SJSA1 (cell line): ENCODE data around the gene PSMB10. TPM values are rescaled to one million over a fixed set of nuclear protein-coding genes. Genes with fewer than 3 reads are reported as not detected.

Experiments used
- DNase-seq, 2 experiments: peaks; one replicate each; pipeline ENCODE4 v3.0.0-alpha.2; 2015 to 2020; ENCODE audit warnings: low spot score in 2 of 2, low read depth in 1 of 2
- H3K27ac ChIP-seq: fragments of 250-450 bp; sonication (Bioruptor Pico); 2 replicates; pipeline ENCODE4 v1.5.1; 2020; ENCODE audit warnings: mild to moderate bottlenecking, moderate library complexity
- H3K27me3 ChIP-seq: fragments of 250-450 bp; sonication (Bioruptor Pico); replicated peaks from 2 replicates; pipeline ENCODE4 v1.5.1; 2020; ENCODE audit warnings: mild to moderate bottlenecking, moderate library complexity
- H3K36me3 ChIP-seq: fragments of 250-450 bp; sonication (Bioruptor Pico); 2 replicates; pipeline ENCODE4 v1.5.1; 2020; ENCODE audit warnings: mild to moderate bottlenecking
- H3K4me1 ChIP-seq: fragments of 250-450 bp; sonication (Bioruptor Pico); replicated peaks from 2 replicates; pipeline ENCODE4 v1.6.1; 2021; ENCODE audit warnings: mild to moderate bottlenecking
- H3K4me3 ChIP-seq: fragments of 250-450 bp; sonication (Bioruptor Pico); 2 replicates; pipeline ENCODE4 v1.5.1; 2020; ENCODE audit warnings: mild to moderate bottlenecking
- H3K9me3 ChIP-seq: fragments of 250-450 bp; sonication (Bioruptor Pico); replicated peaks from 2 replicates; pipeline ENCODE4 v1.5.1; 2020; ENCODE audit warnings: mild to moderate bottlenecking
- total RNA-seq: library from RNA; depleted of rRNA; stranded (reverse); fragments of >200 nt; shearing (Covaris generic); gene quantifications from 2 replicates; pipeline ENCODE4 v1.2.3, GENCODE V29; 2014

The PSMB10 gene
- total RNA-seq, 1 experiment from 2014 or later, result 50.1 TPM

DNA sequence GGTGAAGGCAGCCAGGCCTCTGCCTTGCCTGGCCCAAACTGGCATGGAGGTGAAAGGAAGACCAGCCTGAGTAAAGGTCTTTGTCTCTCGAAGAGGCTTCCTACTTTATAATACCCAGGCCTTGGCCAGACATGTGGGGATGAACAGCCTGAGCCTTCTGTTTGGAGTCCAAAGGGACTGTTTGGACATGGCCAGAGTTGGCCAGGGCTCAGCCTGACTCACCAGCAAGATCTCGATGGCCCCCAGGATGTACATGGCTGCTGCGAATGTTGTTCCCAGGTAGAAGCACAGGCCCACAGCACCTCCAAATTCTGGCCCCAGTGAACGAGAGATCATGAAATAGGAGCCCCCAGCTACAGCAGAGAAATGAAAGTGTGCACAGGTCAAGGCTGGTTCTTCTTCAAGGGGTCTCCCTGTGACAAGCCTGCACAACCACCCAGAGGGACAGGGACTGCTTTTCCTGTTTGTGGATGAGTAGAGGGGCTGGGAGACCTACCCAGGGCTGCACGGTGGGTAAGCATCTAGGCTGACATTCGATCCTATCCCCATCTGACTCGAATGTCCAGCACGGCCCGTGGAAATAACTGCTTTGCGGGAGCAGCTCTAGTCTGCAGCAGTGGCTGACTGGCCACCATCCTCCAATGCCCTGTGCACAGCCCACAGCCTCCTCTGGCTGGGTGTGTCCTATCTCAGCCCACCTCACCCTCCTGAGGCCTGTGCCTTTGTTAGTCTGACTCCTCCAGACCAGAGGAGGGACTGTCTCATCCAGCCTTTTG is 18.0 kb upstream of the PSMB10 start:
- no peak overlapping the region for H3K4me3 ChIP-seq
- peaks cover 11% of the 10 kb centered on the region for H3K4me1 ChIP-seq
- H3K27me3 ChIP-seq, result no peaks in the 10 kb centered on the region
- H3K9me3 ChIP-seq, result no peaks in the 10 kb centered on the region
- H3K36me3 ChIP-seq, result peaks cover 97% of the 10 kb centered on the region
- DNase-seq, result no peak
- no peak overlapping the region for H3K27ac ChIP-seq

DNA sequence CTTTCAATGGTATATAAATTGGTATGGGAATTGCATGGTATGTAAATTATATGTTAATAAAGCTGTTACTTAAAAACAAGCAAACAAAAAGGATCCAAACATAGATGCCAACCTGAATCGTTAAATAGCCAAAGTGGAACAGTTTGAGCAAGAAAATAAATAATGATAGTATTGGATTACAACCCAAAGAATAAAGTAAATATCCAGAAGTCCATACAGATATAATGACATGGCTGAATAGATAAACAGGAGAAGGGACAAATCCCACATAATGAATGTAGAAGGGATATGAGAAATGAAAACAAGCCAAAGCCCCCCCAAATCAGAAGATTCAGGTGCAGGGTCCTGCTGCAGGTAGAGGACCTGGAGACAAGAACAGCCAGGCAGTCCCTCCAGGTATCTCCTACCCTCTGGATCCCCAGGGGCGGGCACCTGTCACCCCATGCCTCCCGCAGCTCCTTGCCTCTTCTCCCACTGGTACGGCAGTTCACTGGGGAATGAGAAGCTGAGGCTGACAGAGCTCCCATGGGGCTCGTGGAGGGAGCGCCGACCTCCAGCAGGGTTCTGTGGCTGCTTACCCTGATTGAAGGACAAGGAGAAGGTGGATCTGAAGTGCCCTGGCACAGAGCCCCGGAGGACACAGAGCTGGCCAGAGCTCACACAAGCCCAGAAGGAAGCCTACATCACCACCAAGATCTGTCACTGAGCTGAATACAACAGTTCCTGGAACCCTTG is 17.2 kb upstream of the PSMB10 start:
- peaks cover 3% of the 10 kb centered on the region for H3K4me1 ChIP-seq
- no peak overlapping the region for H3K27ac ChIP-seq
- DNase-seq, result no peak
- no peaks in the 10 kb centered on the region for H3K27me3 ChIP-seq
- no peaks in the 10 kb centered on the region for H3K9me3 ChIP-seq
- H3K36me3 ChIP-seq, result peaks cover 99% of the 10 kb centered on the region
- no peak overlapping the region for H3K4me3 ChIP-seq

DNA sequence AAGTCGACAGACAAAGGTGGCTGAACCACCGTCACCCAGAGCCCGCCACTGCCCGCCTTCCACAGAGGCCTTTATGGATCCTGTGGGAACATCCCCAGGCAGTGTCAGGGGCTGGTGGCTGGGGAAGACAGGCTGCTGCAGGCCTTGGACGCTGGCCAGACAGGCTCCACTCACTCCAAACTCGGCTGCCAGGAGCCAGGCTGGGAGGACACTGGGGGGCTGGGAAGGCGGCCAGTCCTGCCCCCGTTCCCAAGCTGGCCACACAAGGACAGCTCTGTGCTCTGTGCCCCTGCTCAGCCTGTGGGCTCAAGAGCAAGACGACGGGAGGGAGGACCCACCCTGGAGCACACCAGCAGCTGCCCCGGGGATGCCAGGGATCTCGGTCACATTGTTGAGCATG is 14.8 kb upstream of the PSMB10 start:
- Histone ChIP-seq H3K4me1 (no peaks in the 10 kb centered on the region), H3K27me3 (no peaks in the 10 kb centered on the region), H3K36me3 (peaks cover 100% of the 10 kb centered on the region), H3K9me3 (no peaks in the 10 kb centered on the region), H3K27ac (no peak overlapping the region), H3K4me3 (no peak overlapping the region)
- DNase-seq, result no peak

DNA sequence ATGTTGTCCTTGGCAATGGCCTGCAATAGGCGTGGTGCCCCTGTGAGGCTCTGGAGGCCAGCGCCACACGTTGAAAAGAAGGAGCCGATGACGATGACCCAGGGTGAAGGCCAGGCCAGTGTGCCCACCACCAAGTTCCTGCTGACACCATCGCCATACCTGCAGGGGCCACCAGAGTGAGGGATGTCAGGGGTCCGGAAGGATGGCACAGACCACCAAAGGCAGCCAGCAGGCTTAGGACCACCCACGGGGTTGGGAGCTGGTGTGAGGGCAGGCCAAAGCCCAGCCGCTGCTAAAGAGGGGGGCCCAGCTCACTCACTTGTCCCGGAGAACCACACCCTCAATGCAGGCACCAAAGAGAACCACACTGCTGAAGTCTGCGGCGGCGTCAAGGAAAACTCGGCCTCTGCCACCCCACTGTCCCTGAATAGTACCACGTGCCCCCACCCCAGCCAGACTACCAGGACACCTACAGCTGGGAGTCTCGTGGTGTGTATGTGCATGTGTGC is 13.7 kb upstream of the PSMB10 start:
- Histone ChIP-seq H3K9me3 (no peaks in the 10 kb centered on the region), H3K36me3 (peaks cover 100% of the 10 kb centered on the region), H3K27me3 (no peaks in the 10 kb centered on the region), H3K4me3 (no peak overlapping the region), H3K4me1 (no peaks in the 10 kb centered on the region), H3K27ac (no peak overlapping the region)
- no peak for DNase-seq

DNA sequence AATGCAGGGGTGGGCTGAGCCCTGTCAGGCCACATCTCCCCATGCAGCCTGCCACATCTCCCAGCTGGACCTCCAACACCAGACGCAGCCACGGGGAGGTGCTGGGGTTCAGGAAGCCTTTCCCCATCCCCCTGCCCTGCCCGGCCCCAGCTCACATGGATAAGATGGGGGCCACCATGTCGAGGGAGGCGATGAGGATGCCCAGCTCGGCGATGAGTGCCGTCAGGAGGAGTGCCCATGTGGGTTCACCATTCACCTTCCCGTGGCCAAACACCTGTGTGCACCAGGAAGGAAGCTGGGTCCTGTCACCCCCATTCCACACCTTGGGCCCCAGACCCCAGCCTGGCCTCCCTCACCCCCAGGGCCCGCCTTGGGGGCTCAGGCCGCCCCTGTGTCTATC is 13.0 kb upstream of the PSMB10 start:
- no peaks in the 10 kb centered on the region for H3K27me3 ChIP-seq
- DNase-seq, result no peak
- peaks cover 100% of the 10 kb centered on the region for H3K36me3 ChIP-seq
- H3K4me1 ChIP-seq, result no peaks in the 10 kb centered on the region
- no peaks in the 10 kb centered on the region for H3K9me3 ChIP-seq
- no peak overlapping the region for H3K4me3 ChIP-seq
- H3K27ac ChIP-seq, result no peak overlapping the region

DNA sequence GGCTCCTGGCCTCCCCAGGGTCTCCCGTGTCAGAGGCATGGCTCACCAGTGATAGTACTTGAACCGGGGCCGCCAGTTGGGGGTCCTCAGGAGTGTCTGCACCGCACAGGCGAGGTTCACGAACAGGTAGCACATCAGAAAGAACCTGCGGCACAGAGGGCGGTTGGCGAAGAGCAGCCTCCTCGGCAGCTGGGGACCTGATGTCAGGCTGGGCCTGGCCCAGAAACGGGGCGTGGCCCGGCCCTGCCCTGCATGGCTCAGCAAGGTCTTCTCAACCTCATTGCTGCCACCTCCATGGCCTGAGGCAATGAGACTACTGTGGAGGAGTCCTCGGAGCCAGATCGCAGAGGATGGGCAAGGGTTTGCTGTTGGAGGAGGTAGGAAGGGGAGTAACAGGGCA is 11.4 kb upstream of the PSMB10 start:
- H3K27me3 ChIP-seq, result no peaks in the 10 kb centered on the region
- DNase-seq, result no peak
- no peaks in the 10 kb centered on the region for H3K9me3 ChIP-seq
- H3K4me3 ChIP-seq, result no peak overlapping the region
- H3K4me1 ChIP-seq, result no peaks in the 10 kb centered on the region
- no peak overlapping the region for H3K27ac ChIP-seq
- peaks cover 100% of the 10 kb centered on the region for H3K36me3 ChIP-seq

DNA sequence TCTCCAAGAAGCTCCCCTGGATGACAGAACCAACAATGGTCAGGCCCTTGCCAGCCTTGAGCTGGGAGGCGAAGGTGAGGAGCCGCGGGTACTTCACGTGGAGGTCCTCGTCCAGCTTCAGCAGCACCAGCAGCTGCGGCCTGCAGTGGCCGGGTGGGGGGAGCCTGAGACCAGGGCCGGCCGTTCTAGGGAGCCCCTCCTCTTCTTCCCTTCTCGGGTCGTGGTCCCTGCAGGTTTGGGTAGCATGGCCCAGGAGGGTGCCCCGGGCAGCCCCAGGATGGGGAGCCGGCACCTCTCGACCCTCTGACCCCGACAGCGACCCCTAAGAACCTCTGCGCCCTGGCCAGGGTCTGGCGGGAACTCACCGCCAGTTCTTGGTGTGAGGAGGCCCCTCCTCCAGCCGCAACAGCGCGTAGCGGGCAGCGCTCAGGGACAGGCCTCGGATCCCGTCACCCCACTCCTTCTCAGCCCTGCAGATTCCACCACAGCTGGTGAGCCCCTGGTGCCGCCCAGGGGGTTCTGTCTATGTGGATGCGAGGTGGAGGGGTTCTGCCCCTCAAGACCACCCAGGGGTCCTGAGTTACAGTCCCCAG is 10.4 kb upstream of the PSMB10 start:
- no peak for DNase-seq
- Histone ChIP-seq H3K36me3 (peaks cover 100% of the 10 kb centered on the region), H3K4me3 (no peak overlapping the region), H3K9me3 (no peaks in the 10 kb centered on the region), H3K27me3 (no peaks in the 10 kb centered on the region), H3K27ac (no peak overlapping the region), H3K4me1 (no peaks in the 10 kb centered on the region)

DNA sequence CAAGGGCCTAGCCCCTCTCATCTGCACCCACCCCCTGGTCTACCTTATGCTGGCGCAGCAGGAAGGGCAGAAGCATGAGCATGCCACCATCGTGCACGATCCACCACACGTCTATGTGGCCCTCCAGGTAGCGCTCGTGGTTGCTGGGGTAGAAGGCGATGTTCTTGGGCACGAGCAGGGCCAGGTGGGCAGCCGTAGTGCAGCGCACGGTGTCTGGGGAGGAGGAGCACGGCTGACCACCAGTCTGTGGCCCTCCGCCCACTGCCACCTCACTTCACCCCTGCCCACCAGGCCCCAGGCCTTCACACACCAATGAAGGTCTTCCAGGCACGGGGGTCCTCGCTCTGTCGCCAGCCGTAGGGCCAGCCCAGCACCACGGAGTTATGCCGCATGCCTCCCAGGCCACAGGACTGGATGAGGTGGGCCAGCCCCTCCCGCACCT is 9.5 kb upstream of the PSMB10 start:
- no peaks in the 10 kb centered on the region for H3K27me3 ChIP-seq
- peaks cover 100% of the 10 kb centered on the region for H3K36me3 ChIP-seq
- no peak overlapping the region for H3K4me3 ChIP-seq
- DNase-seq, result no peak
- no peaks in the 10 kb centered on the region for H3K9me3 ChIP-seq
- H3K4me1 ChIP-seq, result no peaks in the 10 kb centered on the region
- H3K27ac ChIP-seq, result no peak overlapping the region

DNA sequence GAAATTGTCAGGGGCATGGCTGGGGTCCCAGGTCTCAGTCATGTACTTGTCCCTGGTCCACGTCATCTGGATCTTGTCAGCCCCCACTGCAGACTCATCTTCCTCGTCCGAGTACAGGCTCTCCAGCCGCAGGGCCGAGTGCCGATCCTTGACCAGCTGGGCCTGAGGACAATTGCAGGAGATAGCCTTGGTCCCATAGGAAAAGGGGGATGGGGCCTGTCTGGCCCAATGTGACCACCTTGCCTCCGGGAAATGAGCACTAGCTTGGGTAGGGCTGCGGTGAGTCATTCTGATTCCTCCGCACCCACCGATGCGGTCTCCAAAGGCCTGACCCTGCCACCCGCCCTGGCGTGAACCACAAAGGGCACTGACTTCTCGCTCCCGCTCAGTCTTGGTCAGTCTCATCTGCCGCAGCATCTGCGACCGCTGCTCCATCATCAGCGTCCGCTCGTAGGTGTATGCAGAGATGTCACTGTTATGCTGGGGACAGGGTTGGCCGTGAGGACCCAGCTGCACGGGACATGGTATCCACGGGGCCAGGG is 8.8 kb upstream of the PSMB10 start:
- Histone ChIP-seq H3K27me3 (no peaks in the 10 kb centered on the region), H3K36me3 (peaks cover 100% of the 10 kb centered on the region), H3K4me3 (no peak overlapping the region), H3K27ac (no peak overlapping the region), H3K9me3 (no peaks in the 10 kb centered on the region), H3K4me1 (no peaks in the 10 kb centered on the region)
- DNase-seq, result no peak

DNA sequence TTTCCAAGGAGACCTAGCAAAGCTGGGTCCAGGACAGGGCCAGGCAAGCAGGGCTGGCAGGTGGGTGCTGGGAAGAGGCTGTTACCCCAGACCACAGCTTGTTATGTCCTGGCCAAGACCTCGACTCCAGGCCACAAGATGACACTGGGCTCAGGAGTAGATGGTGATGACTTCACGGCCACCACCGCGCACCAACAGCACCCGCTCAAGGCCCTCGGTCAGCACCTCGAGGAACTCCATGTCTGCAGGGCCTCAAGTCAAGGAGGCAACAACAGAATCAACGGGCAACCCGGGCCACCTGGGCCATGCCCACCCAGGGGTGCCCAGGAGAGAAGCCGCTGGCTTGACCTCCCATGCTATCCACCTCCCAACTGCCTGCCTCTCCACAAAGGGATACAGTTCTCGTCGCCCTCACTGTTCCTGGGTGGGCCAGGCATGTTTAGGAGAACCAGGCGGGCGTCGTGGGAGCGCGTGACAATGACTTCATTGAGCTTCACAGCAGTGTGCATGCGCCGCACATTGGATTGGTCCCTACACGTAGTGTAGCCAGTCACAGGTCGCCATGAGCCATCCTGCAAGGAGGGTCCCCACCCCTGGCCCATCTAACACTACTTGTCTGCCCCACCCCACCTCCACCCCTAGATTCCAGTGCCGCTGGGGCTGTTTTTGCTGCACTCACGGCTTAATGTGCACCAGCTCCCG is 8.2 kb upstream of the PSMB10 start:
- Histone ChIP-seq H3K4me3 (no peak overlapping the region), H3K36me3 (peaks cover 100% of the 10 kb centered on the region), H3K27me3 (no peaks in the 10 kb centered on the region), H3K4me1 (no peaks in the 10 kb centered on the region), H3K27ac (no peak overlapping the region), H3K9me3 (no peaks in the 10 kb centered on the region)
- no peak for DNase-seq

DNA sequence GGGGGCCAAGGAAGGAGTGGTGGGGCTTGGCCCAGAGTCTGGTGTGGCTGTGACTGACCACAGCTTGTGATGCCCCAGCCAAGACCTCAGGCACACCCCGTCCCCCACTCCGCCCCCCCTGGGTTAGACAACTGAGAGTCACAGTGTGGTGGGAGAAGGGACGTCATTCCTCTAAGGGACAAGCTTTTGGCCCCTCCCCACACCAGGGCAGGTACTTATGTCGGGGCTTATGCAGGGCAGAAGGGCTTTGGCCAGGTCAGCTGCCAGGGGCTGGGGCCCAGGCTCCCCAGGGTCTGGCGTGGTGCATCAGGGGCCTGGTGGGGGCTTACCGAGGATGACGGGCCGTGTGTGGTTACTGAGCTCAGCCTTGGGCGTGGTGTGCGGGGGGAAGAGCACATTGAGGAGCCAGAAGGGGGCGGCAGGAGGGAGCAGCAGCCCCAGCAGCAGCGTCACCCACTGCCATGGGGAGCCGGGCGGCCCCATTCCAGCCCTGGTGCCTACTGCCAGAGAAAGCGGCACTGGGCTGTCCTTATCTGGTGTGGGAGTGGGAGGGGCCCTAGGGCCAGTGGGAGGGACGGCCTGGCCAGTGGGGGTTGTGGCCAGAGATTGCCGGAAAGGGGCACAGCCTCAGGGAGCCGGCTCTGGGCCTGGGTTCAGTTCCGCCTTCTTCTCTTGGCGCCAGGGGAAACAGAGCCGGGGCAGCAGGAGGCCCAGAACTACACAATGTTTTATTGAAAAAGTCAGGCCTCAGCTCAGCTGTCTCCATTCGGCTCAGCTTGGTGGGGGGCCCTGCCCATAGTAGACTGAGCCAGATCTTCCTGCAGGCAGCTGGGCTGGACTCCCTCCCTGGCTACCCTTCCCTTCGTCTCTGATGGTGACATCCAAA is 7.2 kb upstream of the PSMB10 start, which contains the start of gene LCAT:
Gene LCAT (minus strand): TSS at position 502 of the 886 bp plus-strand sequence. CDS start 19 bp downstream, at position 483.
- Histone ChIP-seq H3K27ac (no peak within 1 kb of the TSS), H3K36me3 (peaks cover 98% of the 10 kb centered on the region)
- DNase-seq, result no peak

DNA sequence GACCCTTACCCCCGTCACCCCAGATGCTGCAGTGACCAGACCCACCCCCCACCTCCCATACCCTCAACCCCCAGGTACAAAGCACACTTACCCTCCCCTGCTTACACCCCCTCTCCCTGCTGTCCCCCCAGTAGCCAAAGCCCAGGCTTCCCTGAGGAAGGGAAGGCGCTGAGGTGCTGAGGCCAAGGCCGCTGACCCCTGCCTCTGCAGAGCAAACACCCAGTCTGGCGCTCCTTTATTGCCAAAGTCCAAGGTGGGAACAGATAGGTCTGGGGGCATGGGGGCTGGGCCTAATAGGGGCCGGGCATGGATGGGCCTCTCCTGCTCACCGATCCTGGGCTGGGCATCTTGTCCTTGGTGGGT is 6.6 kb upstream of the PSMB10 start:
- no peak for DNase-seq
- Histone ChIP-seq H3K9me3 (no peaks in the 10 kb centered on the region), H3K4me1 (no peaks in the 10 kb centered on the region), H3K4me3 (no peak overlapping the region), H3K36me3 (peaks cover 94% of the 10 kb centered on the region), H3K27me3 (no peaks in the 10 kb centered on the region), H3K27ac (no peak overlapping the region)

More for the DNA sequence above, 7.2 kb upstream of the PSMB10 start, which contains the start of gene LCAT:
- Histone ChIP-seq H3K27me3 (no peaks in the 10 kb centered on the region), H3K4me1 (no peaks in the 10 kb centered on the region), H3K4me3 (no peak within 1 kb of the TSS), H3K9me3 (no peaks in the 10 kb centered on the region)
